ENCODE data around the gene GABRD.
A peak's percentile ranks its signal among the peaks of the same experiment; 100 is the strongest.

GABRD gene

GRCh38 chr1:2036287-2036686, 17.1 kb downstream of the GABRD start:
- Histone ChIP-seq H3K9me3 (ENCODE audit: control insufficient read depth, low read depth, low read length) (no peaks in the 10 kb centered on the region), H3K9ac (ENCODE audit: low read length) (no peak overlapping the region), H3K27ac (ENCODE audit: low read length) (no peak overlapping the region), H3K27me3 (ENCODE audit: control insufficient read depth, insufficient read depth, low read length) (no peaks in the 10 kb centered on the region), H3K4me1 (ENCODE audit: control insufficient read depth, low read depth, low read length) (no peaks in the 10 kb centered on the region), H3K4me3 (ENCODE audit: low read length) (no peak overlapping the region), H3K36me3 (ENCODE audit: control insufficient read depth, low read depth, low read length) (no peaks in the 10 kb centered on the region)

DNA sequence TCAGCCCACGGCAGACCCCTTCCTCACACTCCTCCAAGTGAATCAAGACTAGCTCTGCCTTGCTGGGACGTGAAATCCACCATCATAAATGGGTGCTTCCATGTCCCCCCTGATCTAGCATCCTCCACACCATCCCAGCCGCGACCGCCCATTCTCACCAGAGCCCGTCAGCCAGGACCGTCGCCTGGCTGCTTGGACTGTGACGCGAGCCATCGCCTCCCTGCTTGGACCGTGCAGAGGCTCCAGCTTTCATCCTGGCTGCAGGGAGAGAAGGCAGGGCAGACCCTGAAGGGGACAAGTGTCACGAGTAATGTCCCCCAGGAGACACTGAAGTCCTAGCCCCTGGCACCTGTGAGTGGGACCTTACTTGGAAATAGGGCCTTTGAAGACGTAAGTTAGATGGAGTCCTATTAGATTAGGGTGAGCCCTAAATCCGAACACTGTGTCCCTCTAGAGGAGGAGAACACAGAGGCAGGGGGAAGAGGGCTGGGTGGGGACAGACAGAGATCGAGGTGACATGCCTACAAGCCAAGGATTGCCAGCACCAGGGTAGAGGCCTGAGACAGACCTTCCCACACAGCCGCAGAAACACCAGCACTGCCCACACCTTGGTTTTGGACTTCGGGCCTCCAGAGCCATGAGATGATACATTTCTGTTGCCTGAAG, 18.3 kb downstream of the GABRD start:
- Histone ChIP-seq H3K27me3 (ENCODE audit: control insufficient read depth, insufficient read depth, low read length) (no peaks in the 10 kb centered on the region), H3K27ac (ENCODE audit: low read length) (no peak overlapping the region), H3K36me3 (ENCODE audit: control insufficient read depth, low read depth, low read length) (no peaks in the 10 kb centered on the region), H3K9me3 (ENCODE audit: control insufficient read depth, low read depth, low read length) (no peaks in the 10 kb centered on the region), H3K4me1 (ENCODE audit: control insufficient read depth, low read depth, low read length) (no peaks in the 10 kb centered on the region), H3K9ac (ENCODE audit: low read length) (no peak overlapping the region), H3K4me3 (ENCODE audit: low read length) (no peak overlapping the region)

DNA sequence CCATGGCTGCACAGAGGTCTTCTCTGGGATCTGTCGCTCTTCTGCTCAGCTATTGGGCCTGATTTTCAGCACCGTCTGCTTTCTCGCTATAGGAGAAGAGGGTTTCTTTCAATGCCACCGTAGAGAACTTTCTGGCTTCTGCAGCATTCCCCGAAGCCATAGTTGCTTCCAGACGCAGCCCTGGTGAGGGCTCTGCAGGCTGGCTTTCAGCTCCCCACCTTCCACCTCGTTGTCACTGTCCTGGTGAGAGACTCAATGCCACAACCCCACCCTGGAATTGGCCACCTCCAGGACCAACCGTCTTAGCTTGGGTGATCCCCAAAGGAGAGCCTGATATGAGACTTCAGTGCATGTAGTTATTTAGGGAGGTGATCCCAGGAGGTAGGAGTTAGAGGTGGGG, 19.1 kb downstream of the GABRD start:
- Histone ChIP-seq H3K27ac (ENCODE audit: low read length) (no peak overlapping the region), H3K4me3 (ENCODE audit: low read length) (no peak overlapping the region), H3K27me3 (ENCODE audit: control insufficient read depth, insufficient read depth, low read length) (no peaks in the 10 kb centered on the region), H3K36me3 (ENCODE audit: control insufficient read depth, low read depth, low read length) (no peaks in the 10 kb centered on the region), H3K9me3 (ENCODE audit: control insufficient read depth, low read depth, low read length) (no peaks in the 10 kb centered on the region), H3K4me1 (ENCODE audit: control insufficient read depth, low read depth, low read length) (no peaks in the 10 kb centered on the region), H3K9ac (ENCODE audit: low read length) (no peak overlapping the region)

GRCh38 chr1:2039251-2039650, 20.1 kb downstream of the GABRD start:
- Histone ChIP-seq H3K9me3 (ENCODE audit: control insufficient read depth, low read depth, low read length) (no peaks in the 10 kb centered on the region), H3K27me3 (ENCODE audit: control insufficient read depth, insufficient read depth, low read length) (no peaks in the 10 kb centered on the region), H3K9ac (ENCODE audit: low read length) (no peak overlapping the region), H3K36me3 (ENCODE audit: control insufficient read depth, low read depth, low read length) (no peaks in the 10 kb centered on the region), H3K4me1 (ENCODE audit: control insufficient read depth, low read depth, low read length) (no peaks in the 10 kb centered on the region), H3K27ac (ENCODE audit: low read length) (no peak overlapping the region), H3K4me3 (ENCODE audit: low read length) (no peak overlapping the region)

- Histone ChIP-seq H3K9me3 (ENCODE audit: control insufficient read depth, low read depth, low read length) (no peaks in the 10 kb centered on the region), H3K36me3 (ENCODE audit: control insufficient read depth, low read depth, low read length) (no peaks in the 10 kb centered on the region), H3K27ac (ENCODE audit: low read length) (no peak overlapping the region), H3K9ac (ENCODE audit: low read length) (no peak overlapping the region), H3K4me3 (ENCODE audit: low read length) (no peak overlapping the region), H3K4me1 (ENCODE audit: control insufficient read depth, low read depth, low read length) (no peaks in the 10 kb centered on the region), H3K27me3 (ENCODE audit: control insufficient read depth, insufficient read depth, low read length) (peaks cover 12% of the 10 kb centered on the region)
Measured at GRCh38 chr1:2041305-2041704, 22.2 kb downstream of the GABRD start.

DNA sequence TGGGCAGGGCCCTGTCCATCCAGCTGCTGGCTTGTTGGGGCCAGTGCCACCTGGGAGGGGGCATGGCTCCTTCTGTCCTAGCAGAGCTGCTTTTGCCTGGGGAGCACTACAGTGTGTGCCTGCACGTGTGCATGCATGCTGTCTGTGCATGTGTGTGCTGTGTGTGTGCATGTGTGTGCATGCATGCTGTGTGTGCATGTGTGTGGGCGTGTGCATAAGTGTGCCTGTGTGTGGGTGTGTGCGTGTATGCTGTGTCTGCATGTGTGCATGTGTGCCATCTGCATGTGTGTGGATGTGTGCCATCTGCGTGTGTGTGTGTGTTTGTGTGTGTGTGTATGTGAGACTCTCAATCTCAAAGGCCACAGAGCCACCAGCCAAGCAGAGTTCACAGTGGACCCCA, 22.7 kb downstream of the GABRD start:
- Histone ChIP-seq H3K9me3 (ENCODE audit: control insufficient read depth, low read depth, low read length) (no peaks in the 10 kb centered on the region), H3K27me3 (ENCODE audit: control insufficient read depth, insufficient read depth, low read length) (peaks cover 12% of the 10 kb centered on the region), H3K9ac (ENCODE audit: low read length) (no peak overlapping the region), H3K4me3 (ENCODE audit: low read length) (no peak overlapping the region), H3K27ac (ENCODE audit: low read length) (no peak overlapping the region), H3K4me1 (ENCODE audit: control insufficient read depth, low read depth, low read length) (peaks cover 1% of the 10 kb centered on the region), H3K36me3 (ENCODE audit: control insufficient read depth, low read depth, low read length) (no peaks in the 10 kb centered on the region)

GRCh38 chr1:2042830-2043773, 24.0 kb downstream of the GABRD start:
- Histone ChIP-seq H3K9me3 (ENCODE audit: control insufficient read depth, low read depth, low read length) (no peaks in the 10 kb centered on the region), H3K36me3 (ENCODE audit: control insufficient read depth, low read depth, low read length) (no peaks in the 10 kb centered on the region), H3K27ac (ENCODE audit: low read length) (no peak overlapping the region), H3K4me3 (ENCODE audit: low read length) (no peak overlapping the region), H3K27me3 (ENCODE audit: control insufficient read depth, insufficient read depth, low read length) (peaks cover 17% of the 10 kb centered on the region), H3K4me1 (ENCODE audit: control insufficient read depth, low read depth, low read length) (peaks cover 12% of the 10 kb centered on the region), H3K9ac (ENCODE audit: low read length) (no peak overlapping the region)

GRCh38 chr1:2043886-2044285, 24.7 kb downstream of the GABRD start:
- no peak overlapping the region for H3K27ac ChIP-seq (ENCODE audit: low read length)

GRCh38 chr1:2044510-2045319, 25.6 kb downstream of the GABRD start:
- peak overlapping the region; percentile 40 for H3K4me3 ChIP-seq (ENCODE audit: low read length)
- no peaks in the 10 kb centered on the region for H3K36me3 ChIP-seq (ENCODE audit: control insufficient read depth, low read depth, low read length)
- no peak overlapping the region for H3K9ac ChIP-seq (ENCODE audit: low read length)
- H3K4me1 ChIP-seq (ENCODE audit: control insufficient read depth, low read depth, low read length): peaks cover 14% of the 10 kb centered on the region
- H3K27me3 ChIP-seq (ENCODE audit: control insufficient read depth, insufficient read depth, low read length): peaks cover 24% of the 10 kb centered on the region
- no peak overlapping the region for H3K27ac ChIP-seq (ENCODE audit: low read length)
- H3K9me3 ChIP-seq (ENCODE audit: control insufficient read depth, low read depth, low read length): no peaks in the 10 kb centered on the region

More at GRCh38 chr1:2043886-2044285, 24.7 kb downstream of the GABRD start:
- H3K9ac ChIP-seq (ENCODE audit: low read length): no peak overlapping the region
- H3K27me3 ChIP-seq (ENCODE audit: control insufficient read depth, insufficient read depth, low read length): peaks cover 21% of the 10 kb centered on the region
- H3K4me3 ChIP-seq (ENCODE audit: low read length): no peak overlapping the region
- H3K36me3 ChIP-seq (ENCODE audit: control insufficient read depth, low read depth, low read length): no peaks in the 10 kb centered on the region
- peaks cover 14% of the 10 kb centered on the region for H3K4me1 ChIP-seq (ENCODE audit: control insufficient read depth, low read depth, low read length)
- no peaks in the 10 kb centered on the region for H3K9me3 ChIP-seq (ENCODE audit: control insufficient read depth, low read depth, low read length)

- H3K4me3 ChIP-seq (ENCODE audit: low read length): no peak overlapping the region
- H3K27ac ChIP-seq (ENCODE audit: low read length): no peak overlapping the region
- H3K4me1 ChIP-seq (ENCODE audit: control insufficient read depth, low read depth, low read length): peaks cover 14% of the 10 kb centered on the region
- no peak overlapping the region for H3K9ac ChIP-seq (ENCODE audit: low read length)
- H3K36me3 ChIP-seq (ENCODE audit: control insufficient read depth, low read depth, low read length): no peaks in the 10 kb centered on the region
- peaks cover 27% of the 10 kb centered on the region for H3K27me3 ChIP-seq (ENCODE audit: control insufficient read depth, insufficient read depth, low read length)
- no peaks in the 10 kb centered on the region for H3K9me3 ChIP-seq (ENCODE audit: control insufficient read depth, low read depth, low read length)
Measured at GRCh38 chr1:2045468-2046173, 26.5 kb downstream of the GABRD start.

All from iPS-18a (cell line).